ENCODE data around the gene SARS1.

The SARS1 gene

GRCh38 chr1:109251277-109252166, 37.8 kb downstream of the SARS1 start:
- DNase-seq: no peak

GRCh38 chr1:109252167-109252892, 38.6 kb downstream of the SARS1 start:
- no peak for DNase-seq

DNA sequence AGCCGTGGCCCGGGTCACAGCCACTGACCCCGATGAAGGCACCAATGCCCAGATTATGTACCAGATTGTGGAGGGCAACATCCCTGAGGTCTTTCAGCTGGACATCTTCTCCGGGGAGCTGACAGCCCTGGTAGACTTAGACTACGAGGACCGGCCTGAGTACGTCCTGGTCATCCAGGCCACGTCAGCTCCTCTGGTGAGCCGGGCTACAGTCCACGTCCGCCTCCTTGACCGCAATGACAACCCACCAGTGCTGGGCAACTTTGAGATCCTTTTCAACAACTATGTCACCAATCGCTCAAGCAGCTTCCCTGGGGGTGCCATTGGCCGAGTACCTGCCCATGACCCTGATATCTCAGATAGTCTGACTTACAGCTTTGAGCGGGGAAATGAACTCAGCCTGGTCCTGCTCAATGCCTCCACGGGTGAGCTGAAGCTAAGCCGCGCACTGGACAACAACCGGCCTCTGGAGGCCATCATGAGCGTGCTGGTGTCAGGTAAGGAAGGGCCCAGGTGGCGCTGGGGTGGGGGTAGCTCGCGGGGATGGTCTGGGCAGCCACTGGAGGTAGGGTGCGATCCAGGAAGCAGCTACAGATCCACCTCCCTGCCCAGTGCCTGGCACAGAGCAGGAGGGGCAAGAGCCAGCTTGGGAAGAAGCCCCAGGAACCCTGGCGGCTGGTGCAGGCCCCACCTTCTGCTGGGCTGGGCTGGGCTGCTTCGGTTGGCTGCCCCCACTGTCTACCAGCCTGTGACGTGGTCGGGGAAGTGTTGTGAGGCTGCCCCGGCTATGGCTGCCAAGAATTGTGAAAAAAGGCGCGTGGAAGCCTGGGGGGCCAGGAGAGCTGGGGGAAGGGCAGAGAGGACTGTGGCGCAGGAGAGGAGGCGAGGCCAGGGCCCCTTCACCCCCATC, 39.4 kb downstream of the SARS1 start:
- DNase-seq: no peak

GRCh38 chr1:109253803-109254620, 40.3 kb downstream of the SARS1 start:
- peak; percentile 34 for DNase-seq

DNA sequence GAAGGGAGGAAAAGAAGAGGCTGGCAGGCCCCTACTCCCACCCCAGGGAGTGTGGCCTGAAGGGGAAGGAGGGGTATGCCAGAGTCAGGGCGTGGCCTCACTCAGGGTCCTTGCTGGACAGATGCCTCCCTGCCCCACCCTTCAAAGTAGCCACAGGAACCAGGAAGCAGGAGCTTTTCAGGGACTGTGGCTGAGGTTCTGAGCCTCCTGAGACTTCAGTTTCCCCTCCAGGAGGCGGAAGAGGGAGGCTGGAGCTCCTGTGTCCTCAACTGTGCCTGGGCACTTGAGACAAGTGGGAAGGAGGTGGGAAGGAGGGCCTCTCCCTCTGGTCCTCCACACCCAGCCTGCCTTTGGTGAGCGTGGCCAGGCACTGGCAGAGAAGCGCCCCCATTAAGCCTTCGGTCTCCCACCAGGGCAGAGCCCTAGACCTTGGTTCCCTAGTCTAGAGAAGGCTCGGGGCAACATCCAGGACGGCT, 40.9 kb downstream of the SARS1 start:
- DNase-seq: peak; percentile 34

GRCh38 chr1:109255097-109255651, 41.5 kb downstream of the SARS1 start:
- DNase-seq: peak; percentile 28

DNA sequence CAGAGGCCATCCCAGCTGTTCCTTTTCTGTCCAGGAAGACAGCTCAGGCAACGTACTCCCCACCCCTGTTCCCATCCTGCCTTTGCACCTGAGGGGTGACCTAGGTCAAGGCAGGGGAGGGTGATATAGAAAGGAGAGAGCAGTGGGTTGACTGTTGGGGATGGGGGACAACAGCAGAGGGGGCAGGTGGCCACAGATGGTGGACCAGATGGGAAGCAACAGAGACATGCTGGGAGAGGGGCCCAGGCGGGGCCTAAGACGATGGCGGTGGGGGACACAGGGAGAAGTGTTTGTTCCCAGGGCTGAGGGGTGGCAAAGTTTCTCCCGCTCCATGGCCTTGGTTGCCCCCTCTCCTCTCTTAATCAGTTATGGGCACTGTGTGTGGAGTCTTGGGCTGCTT, 42.0 kb downstream of the SARS1 start:
- DNase-seq: peak; percentile 23

DNA sequence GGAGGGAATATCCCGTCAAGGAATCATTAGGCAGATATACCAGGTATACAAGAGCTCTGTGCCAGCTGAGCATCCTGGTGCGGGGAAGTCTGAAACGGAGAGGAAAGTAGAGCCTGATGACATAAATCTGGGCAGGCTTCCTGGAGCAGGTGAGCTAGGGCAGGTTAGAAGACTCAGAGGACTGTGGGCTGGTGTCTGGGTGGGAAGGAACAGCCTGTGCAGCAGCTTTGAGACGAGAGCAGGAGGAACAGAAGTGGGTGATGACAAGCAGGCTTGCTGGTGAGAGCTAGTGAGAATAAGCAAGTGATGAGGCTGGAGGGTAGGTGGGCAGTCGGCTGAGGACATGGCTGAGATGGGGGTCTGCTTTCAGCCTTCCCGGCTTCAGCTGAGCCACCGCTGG, 42.4 kb downstream of the SARS1 start:
- DNase-seq: peak; percentile 23

DNA sequence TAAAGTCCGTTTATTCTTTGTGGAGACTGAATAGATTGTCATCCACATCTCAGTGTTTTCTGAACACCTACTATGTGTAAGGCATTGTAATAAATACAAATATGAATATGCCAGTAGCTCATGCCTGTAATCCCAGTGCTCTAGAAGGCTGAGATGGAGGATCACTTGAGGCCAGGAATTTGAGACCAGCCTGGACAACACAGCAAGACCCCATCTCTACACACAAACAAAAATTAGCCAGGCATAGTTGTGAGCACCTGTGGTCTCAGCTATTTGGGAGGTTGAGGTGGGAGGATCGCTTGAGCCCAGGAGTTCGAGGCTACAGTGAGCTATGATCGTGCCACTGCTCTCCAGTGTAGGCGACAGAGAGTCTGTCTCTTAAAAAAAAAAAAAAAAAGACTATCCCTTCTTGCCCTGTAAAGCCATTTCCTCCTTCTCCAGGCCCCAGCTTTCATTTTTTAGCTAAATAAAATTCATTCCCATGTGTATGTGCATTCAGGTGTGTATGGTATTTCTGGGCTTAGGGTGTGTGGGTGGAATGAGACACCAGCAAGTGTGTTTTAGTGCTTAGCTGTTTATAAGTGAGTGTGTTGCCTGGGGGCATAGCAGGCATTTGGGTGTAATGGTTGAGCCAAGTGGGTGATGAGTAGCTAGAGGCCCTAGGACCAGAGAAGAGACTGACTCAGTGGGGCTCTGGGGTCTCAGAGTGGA, 43.4 kb downstream of the SARS1 start:
- peak; percentile 10 for DNase-seq

DNA sequence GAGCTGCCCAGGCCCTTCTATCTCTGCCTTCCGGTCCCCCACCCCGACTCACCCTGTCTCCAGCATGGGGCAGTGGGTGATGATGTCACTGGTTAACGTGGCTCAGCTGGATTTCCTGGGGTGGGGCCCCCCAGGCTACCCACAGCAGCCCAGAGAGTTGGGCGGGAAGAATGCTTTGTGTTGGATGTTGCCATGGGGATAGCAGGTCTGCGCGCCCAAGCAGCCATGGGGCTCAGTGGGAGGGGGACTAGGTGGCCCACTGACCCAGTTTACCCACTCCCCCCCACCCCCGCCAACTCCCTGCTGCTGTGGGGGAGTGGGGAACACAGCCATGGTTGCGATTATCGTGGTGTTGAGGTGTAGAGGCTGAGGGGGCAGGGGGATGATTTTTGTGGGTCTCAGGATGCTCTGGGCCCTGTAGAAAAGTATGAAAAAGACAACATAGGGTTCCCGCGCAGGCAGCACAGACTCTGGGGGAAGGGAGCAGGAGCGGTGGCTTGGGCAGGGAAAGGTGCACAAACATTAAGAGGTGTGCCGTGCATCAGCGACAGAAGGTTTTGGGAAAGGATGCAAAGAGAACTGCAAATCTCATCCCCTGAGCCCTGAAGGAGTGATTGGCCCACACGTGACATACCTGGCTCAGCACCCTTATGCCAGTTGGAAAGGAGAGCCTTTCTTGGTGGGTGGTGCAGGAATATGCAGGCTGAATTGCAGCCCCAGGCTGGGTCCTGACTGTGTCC, 44.1 kb downstream of the SARS1 start:
- no peak for DNase-seq

DNA sequence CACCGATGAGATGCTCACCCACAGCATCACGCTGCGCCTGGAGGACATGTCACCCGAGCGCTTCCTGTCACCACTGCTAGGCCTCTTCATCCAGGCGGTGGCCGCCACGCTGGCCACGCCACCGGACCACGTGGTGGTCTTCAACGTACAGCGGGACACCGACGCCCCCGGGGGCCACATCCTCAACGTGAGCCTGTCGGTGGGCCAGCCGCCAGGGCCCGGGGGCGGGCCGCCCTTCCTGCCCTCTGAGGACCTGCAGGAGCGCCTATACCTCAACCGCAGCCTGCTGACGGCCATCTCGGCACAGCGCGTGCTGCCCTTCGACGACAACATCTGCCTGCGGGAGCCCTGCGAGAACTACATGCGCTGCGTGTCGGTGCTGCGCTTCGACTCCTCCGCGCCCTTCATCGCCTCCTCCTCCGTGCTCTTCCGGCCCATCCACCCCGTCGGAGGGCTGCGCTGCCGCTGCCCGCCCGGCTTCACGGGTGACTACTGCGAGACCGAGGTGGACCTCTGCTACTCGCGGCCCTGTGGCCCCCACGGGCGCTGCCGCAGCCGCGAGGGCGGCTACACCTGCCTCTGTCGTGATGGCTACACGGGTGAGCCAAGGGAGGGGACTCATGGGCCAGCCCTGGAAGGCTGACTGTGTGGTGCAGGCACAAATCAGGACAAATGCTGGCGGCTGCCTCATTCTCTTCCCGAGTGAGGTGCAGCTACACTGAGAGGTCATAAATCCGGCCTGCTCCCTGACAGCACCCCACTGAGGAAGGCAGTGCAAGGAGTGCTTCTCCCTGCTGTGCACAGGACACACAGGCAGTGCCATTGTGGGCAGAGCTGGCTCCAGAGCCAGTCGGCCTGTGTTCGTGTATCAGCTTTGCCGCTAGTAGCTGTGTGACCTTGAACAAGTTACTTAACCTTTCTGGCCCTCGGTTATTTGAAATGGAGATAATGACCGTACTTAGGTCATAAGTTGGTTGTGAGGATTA, 45.1 kb downstream of the SARS1 start:
- no peak for DNase-seq

- DNase-seq: no peak
These were observed 46.2 kb downstream of the SARS1 start for GRCh38 chr1:109259674-109260557.

- DNase-seq: no peak
These were observed 47.3 kb downstream of the SARS1 start for GRCh38 chr1:109261006-109261405.

DNA sequence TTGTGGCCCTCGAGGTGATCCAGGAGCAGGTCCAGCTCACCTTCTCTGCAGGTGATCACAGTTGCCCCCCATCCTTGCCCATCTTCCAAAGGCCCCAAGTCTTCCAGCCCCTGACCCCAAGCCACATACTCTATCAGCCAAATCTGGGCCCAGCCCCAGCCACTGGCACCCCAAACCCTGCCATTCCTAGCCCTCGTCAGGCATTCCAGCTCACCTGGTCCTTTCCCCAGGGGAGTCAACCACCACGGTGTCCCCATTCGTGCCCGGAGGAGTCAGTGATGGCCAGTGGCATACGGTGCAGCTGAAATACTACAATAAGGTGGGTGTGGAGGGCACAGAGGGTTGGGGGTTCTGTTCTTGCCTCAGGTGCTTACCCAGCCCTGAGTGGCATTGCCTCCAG, 47.9 kb downstream of the SARS1 start:
- DNase-seq: no peak

DNA sequence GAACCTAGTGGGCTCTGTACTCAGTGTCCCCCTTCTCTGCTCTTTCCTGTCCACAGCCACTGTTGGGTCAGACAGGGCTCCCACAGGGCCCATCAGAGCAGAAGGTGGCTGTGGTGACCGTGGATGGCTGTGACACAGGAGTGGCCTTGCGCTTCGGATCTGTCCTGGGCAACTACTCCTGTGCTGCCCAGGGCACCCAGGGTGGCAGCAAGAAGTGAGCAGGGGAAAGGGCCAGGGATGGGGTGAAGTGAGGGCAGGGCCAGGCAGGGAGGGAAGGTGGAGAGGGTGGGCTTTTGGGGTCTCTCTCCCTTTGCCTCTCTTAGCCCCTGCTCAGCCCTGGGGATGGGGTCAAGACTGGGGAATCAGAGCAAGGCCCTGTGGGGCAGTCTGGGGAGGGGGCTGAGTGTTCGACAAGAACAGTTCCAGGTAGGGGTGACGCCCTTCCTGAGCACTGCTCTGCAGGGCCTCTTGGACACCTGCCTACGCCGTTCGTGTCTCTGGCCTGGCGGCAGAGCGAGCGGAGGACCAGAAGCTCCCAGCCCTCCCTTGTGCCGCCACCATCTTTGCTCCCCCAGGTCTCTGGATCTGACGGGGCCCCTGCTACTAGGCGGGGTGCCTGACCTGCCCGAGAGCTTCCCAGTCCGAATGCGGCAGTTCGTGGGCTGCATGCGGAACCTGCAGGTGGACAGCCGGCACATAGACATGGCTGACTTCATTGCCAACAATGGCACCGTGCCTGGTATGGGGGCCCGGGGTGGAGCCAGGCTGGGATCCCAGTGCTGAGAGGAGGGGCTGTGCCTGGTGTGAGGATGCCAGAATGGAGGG, 48.7 kb downstream of the SARS1 start:
- no peak for DNase-seq

DNA sequence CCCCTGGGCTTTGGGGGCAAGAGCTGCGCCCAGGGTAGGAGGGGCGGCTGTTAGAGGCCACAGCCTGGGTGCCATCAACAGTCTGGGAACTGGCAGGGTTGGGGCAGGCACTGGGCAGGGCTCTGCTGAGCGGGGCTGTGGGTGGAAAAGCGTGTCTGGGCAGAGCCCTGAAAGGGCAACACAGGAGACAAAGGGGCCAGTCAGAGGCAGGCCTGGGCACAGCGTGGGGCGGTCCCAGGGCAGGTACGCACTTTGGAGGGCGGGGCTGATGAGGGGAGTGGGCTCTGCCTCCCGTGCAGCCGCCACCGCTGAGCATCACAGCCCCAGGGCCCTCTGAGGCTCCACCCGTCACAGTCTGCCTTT, 49.5 kb downstream of the SARS1 start:
- DNase-seq: no peak

All from left hindlimb (tissue), 1 donor.